ENCODE data around the gene AKR1C4. TPM values are rescaled to one million over a fixed set of nuclear protein-coding genes. Genes with fewer than 3 reads are reported as not detected.
"Not testable (repeated sequence)": the region's sequence is repeated elsewhere in the genome, so short reads cannot be mapped to it uniquely, and the experiment has no call there.

The AKR1C4 gene
- total RNA-seq, 5 donors from 2014 or later (not counting 1 experiment from before 2014, with no cell fraction given) = 0.23 TPM; not detected in 4

GRCh38 chr10:5195727-5196374 lies 786 bp upstream of the AKR1C4 start:
- CTCF ChIA-PET = no interaction called here

GRCh38 chr10:5198386-5198785 lies 1.7 kb downstream of the AKR1C4 start:
- no peak overlapping the region for H3K27ac ChIP-seq (ENCODE audit: low read length)
- H3K36me3 Mint-ChIP-seq = peaks cover 3% of the 10 kb centered on the region
- no peaks in the 10 kb centered on the region for H3K27me3 ChIP-seq (replicated peaks in 1 of 2; ENCODE audit: control insufficient read depth in 2 of 2, extremely low read depth in 1 of 2, insufficient read depth in 2 of 2, low read length in 1 of 2)
- POLR2A ChIA-PET = no interaction called here
- CTCF ChIA-PET = interaction anchor here in 1 of 2 donors (0.6 kb wide), 1 partner anchor 20 kb away, joined by 7 read pairs; no protein-coding TSS in a partner anchor
- H3K27ac Mint-ChIP-seq = no peak overlapping the region
- H3K4me1 ChIP-seq (ENCODE audit: control insufficient read depth in 1 of 2, extremely low read depth in 1 of 2, insufficient read depth in 2 of 2, low read length in 2 of 2) = no peaks in the 10 kb centered on the region
- H3K4me3 ChIP-seq (ENCODE audit: control insufficient read depth in 1 of 2, extremely low read depth in 1 of 2, low read length in 1 of 2) = no peak overlapping the region
- H3K9me3 Mint-ChIP-seq = peaks cover 7 to 27% (median 10%) of the 10 kb centered on the region in 3 donors
- WGBS (ENCODE audit: insufficient coverage) = no CpG with 5 or more reads among the region's 3 CpGs
- no peaks in the 10 kb centered on the region for H3K4me1 Mint-ChIP-seq
- no peak for ATAC-seq (replicated peaks in 1 of 4)
- peaks cover 0 to 13% of the 10 kb centered on the region in 2 donors for H3K27me3 Mint-ChIP-seq
- no peak overlapping the region for H3K4me3 Mint-ChIP-seq
- no peak for DNase-seq
- H3K36me3 ChIP-seq (ENCODE audit: control insufficient read depth in 2 of 2, extremely low read depth in 1 of 2, insufficient read depth in 1 of 2, low read length in 1 of 2) = no peaks in the 10 kb centered on the region
- H3K9me3 ChIP-seq = no peaks in the 10 kb centered on the region

More at GRCh38 chr10:5195727-5196374, 786 bp upstream of the AKR1C4 start:
- Histone ChIP-seq H3K27ac (ENCODE audit: low read length) (no peak overlapping the region), H3K36me3 (ENCODE audit: control insufficient read depth in 2 of 2, extremely low read depth in 1 of 2, insufficient read depth in 1 of 2, low read length in 1 of 2) (no peaks in the 10 kb centered on the region), H3K27me3 (replicated peaks in 1 of 2; ENCODE audit: control insufficient read depth in 2 of 2, extremely low read depth in 1 of 2, insufficient read depth in 2 of 2, low read length in 1 of 2) (no peaks in the 10 kb centered on the region), H3K4me3 (ENCODE audit: control insufficient read depth in 1 of 2, extremely low read depth in 1 of 2, low read length in 1 of 2) (no peak overlapping the region), H3K4me1 (ENCODE audit: control insufficient read depth in 1 of 2, extremely low read depth in 1 of 2, insufficient read depth in 2 of 2, low read length in 2 of 2) (no peaks in the 10 kb centered on the region), H3K9me3 (no peaks in the 10 kb centered on the region)
- no peak for ATAC-seq (replicated peaks in 1 of 4)
- Mint-ChIP-seq H3K27ac (no peak overlapping the region), H3K9me3 (peaks cover 0 to 9% (median 0%) of the 10 kb centered on the region in 3 donors), H3K27me3 (peaks cover 0 to 2% of the 10 kb centered on the region in 2 donors), H3K4me1 (no peaks in the 10 kb centered on the region), H3K36me3 (no peaks in the 10 kb centered on the region), H3K4me3 (no peak overlapping the region)
- POLR2A ChIA-PET = no interaction called here
- no peak for DNase-seq
- no CpG with 5 or more reads among the region's 6 CpGs for WGBS (ENCODE audit: insufficient coverage)

GRCh38 chr10:5199398-5199797 lies 2.8 kb downstream of the AKR1C4 start:
- no peaks in the 10 kb centered on the region for H3K36me3 ChIP-seq (ENCODE audit: control insufficient read depth in 2 of 2, extremely low read depth in 1 of 2, insufficient read depth in 1 of 2, low read length in 1 of 2)
- Mint-ChIP-seq H3K9me3 (peaks cover 8 to 34% (median 10%) of the 10 kb centered on the region in 3 donors), H3K36me3 (peaks cover 3% of the 10 kb centered on the region), H3K4me3 (no peak overlapping the region), H3K4me1 (no peaks in the 10 kb centered on the region), H3K27me3 (peaks cover 0 to 19% of the 10 kb centered on the region in 2 donors), H3K27ac (no peak overlapping the region)
- ChIA-PET POLR2A (no interaction called here), CTCF (no interaction called here)
- H3K27ac ChIP-seq (ENCODE audit: low read length) = no peak overlapping the region
- ATAC-seq (replicated peaks in 1 of 4) (no peak), DNase-seq (no peak)
- 94% methylated on average over 7 of the region's 8 CpGs for WGBS (ENCODE audit: insufficient coverage)
- H3K4me3 ChIP-seq (ENCODE audit: control insufficient read depth in 1 of 2, extremely low read depth in 1 of 2, low read length in 1 of 2) = no peak overlapping the region
- no peaks in the 10 kb centered on the region for H3K9me3 ChIP-seq
- no peaks in the 10 kb centered on the region for H3K27me3 ChIP-seq (replicated peaks in 1 of 2; ENCODE audit: control insufficient read depth in 2 of 2, extremely low read depth in 1 of 2, insufficient read depth in 2 of 2, low read length in 1 of 2)
- no peaks in the 10 kb centered on the region for H3K4me1 ChIP-seq (ENCODE audit: control insufficient read depth in 1 of 2, extremely low read depth in 1 of 2, insufficient read depth in 2 of 2, low read length in 2 of 2)

GRCh38 chr10:5206799-5207198 lies 10.2 kb downstream of the AKR1C4 start:
- CTCF ChIA-PET = no interaction called here
- H3K27ac Mint-ChIP-seq = no peak overlapping the region
- no peak for DNase-seq
- H3K4me3 ChIP-seq (ENCODE audit: control insufficient read depth in 1 of 2, extremely low read depth in 1 of 2, low read length in 1 of 2) = no peak overlapping the region
- H3K9me3 ChIP-seq = no peaks in the 10 kb centered on the region
- ATAC-seq (replicated peaks in 1 of 4) = peak in 1 of 4 experiments; percentile 51
- 35% methylated on average over 4 of the region's 6 CpGs for WGBS (ENCODE audit: insufficient coverage)
- POLR2A ChIA-PET = no interaction called here
- H3K4me1 ChIP-seq (ENCODE audit: control insufficient read depth in 1 of 2, extremely low read depth in 1 of 2, insufficient read depth in 2 of 2, low read length in 2 of 2) = no peaks in the 10 kb centered on the region
- H3K9me3 Mint-ChIP-seq = peaks cover 13 to 26% (median 14%) of the 10 kb centered on the region in 3 donors
- H3K27ac ChIP-seq (ENCODE audit: low read length) = no peak overlapping the region
- H3K36me3 Mint-ChIP-seq = peaks cover 3% of the 10 kb centered on the region
- no peaks in the 10 kb centered on the region for H3K27me3 ChIP-seq (replicated peaks in 1 of 2; ENCODE audit: control insufficient read depth in 2 of 2, extremely low read depth in 1 of 2, insufficient read depth in 2 of 2, low read length in 1 of 2)
- H3K4me3 Mint-ChIP-seq = no peak overlapping the region
- no peaks in the 10 kb centered on the region for H3K36me3 ChIP-seq (ENCODE audit: control insufficient read depth in 2 of 2, extremely low read depth in 1 of 2, insufficient read depth in 1 of 2, low read length in 1 of 2)
- peaks cover 0 to 20% of the 10 kb centered on the region in 2 donors for H3K27me3 Mint-ChIP-seq
- H3K4me1 Mint-ChIP-seq = peaks cover 0 to 8% (median 5%) of the 10 kb centered on the region in 3 donors

GRCh38 chr10:5209776-5210175 lies 13.1 kb downstream of the AKR1C4 start:
- H3K27me3 ChIP-seq (replicated peaks in 1 of 2; ENCODE audit: control insufficient read depth in 2 of 2, extremely low read depth in 1 of 2, insufficient read depth in 2 of 2, low read length in 1 of 2); CTCF ChIA-PET; H3K36me3 ChIP-seq (ENCODE audit: control insufficient read depth in 2 of 2, extremely low read depth in 1 of 2, insufficient read depth in 1 of 2, low read length in 1 of 2); H3K4me3 ChIP-seq (ENCODE audit: control insufficient read depth in 1 of 2, extremely low read depth in 1 of 2, low read length in 1 of 2); H3K27ac ChIP-seq (ENCODE audit: low read length); H3K4me1 ChIP-seq (ENCODE audit: control insufficient read depth in 1 of 2, extremely low read depth in 1 of 2, insufficient read depth in 2 of 2, low read length in 2 of 2); H3K9me3 ChIP-seq; H3K4me1 Mint-ChIP-seq; H3K36me3 Mint-ChIP-seq; DNase-seq; H3K4me3 Mint-ChIP-seq; H3K9me3 Mint-ChIP-seq; POLR2A ChIA-PET; H3K27ac Mint-ChIP-seq; ATAC-seq (replicated peaks in 1 of 4); H3K27me3 Mint-ChIP-seq: not testable (repeated sequence)
- no CpG with 5 or more reads among the region's 1 CpG for WGBS (ENCODE audit: insufficient coverage)

GRCh38 chr10:5210261-5210660 lies 13.6 kb downstream of the AKR1C4 start:
- H3K27me3 Mint-ChIP-seq = not testable (repeated sequence)

More at GRCh38 chr10:5210261-5210660, 13.6 kb downstream of the AKR1C4 start:
- peak in 1 of 4 experiments; percentile 29 for ATAC-seq (replicated peaks in 1 of 4)
- H3K36me3 Mint-ChIP-seq; POLR2A ChIA-PET; H3K27me3 ChIP-seq (replicated peaks in 1 of 2; ENCODE audit: control insufficient read depth in 2 of 2, extremely low read depth in 1 of 2, insufficient read depth in 2 of 2, low read length in 1 of 2); H3K27ac ChIP-seq (ENCODE audit: low read length); H3K4me3 Mint-ChIP-seq; H3K4me1 Mint-ChIP-seq; H3K9me3 Mint-ChIP-seq; H3K27ac Mint-ChIP-seq; H3K4me3 ChIP-seq (ENCODE audit: control insufficient read depth in 1 of 2, extremely low read depth in 1 of 2, low read length in 1 of 2); H3K4me1 ChIP-seq (ENCODE audit: control insufficient read depth in 1 of 2, extremely low read depth in 1 of 2, insufficient read depth in 2 of 2, low read length in 2 of 2); H3K36me3 ChIP-seq (ENCODE audit: control insufficient read depth in 2 of 2, extremely low read depth in 1 of 2, insufficient read depth in 1 of 2, low read length in 1 of 2); H3K9me3 ChIP-seq: not testable (repeated sequence)
- no CpG with 5 or more reads among the region's 1 CpG for WGBS (ENCODE audit: insufficient coverage)
- peak in 1 of 35 experiments; percentile 7 for DNase-seq
- CTCF ChIA-PET = interaction anchor here in 1 of 2 donors (0.6 kb wide), 1 partner anchor 93 kb away, joined by 3 read pairs; no protein-coding TSS in a partner anchor
